HG03095 (cell line): Measurements from ENCODE around the gene C19orf85.
"Not testable (repeated sequence)": the region's sequence is repeated elsewhere in the genome, so short reads cannot be mapped to it uniquely, and the experiment has no call there.

ENCODE experiments used
- ATAC-seq: cut with Tn5 transposase; IDR thresholded peaks from one replicate; pipeline ENCODE4 v1.9.1; 2021; ENCODE audit warnings: moderate library complexity; ENCODE audit not compliant: unreplicated experiment

Gene C19orf85

DNA sequence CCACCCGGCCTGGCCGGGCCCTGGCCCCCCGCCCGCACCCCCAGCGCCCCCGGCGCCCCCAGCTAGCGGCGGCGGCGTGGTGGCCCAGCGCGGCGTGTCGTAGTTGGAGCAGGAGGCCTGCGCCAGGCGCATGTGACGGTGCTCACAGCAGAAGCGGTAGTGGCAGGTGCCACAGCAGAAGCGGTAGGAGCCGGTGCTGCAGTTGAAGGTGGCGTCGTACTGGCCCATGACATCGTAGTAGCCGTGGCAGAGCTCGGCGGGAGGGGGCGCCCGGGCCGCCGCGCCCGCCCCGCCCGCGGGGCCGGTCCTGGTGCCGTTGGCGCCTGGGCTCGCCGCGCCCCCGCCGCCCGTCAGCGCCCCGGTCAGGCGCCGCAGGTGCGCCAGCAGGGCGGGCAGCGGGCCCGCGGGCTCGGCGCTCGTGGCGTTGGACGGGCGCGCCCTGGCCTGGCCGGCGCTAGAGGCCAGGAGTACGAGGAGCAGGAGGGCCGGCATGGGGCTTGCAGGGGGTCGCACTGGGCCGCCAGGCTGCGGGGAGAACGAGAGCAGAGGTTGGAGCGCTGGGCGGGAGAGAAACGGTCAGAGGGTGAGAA, 22.1 kb downstream of the C19orf85 start:
- ATAC-seq, result no peak

- no peak for ATAC-seq
Observed at GRCh38 chr19:55441692-55442321, 22.7 kb downstream of the C19orf85 start.

DNA sequence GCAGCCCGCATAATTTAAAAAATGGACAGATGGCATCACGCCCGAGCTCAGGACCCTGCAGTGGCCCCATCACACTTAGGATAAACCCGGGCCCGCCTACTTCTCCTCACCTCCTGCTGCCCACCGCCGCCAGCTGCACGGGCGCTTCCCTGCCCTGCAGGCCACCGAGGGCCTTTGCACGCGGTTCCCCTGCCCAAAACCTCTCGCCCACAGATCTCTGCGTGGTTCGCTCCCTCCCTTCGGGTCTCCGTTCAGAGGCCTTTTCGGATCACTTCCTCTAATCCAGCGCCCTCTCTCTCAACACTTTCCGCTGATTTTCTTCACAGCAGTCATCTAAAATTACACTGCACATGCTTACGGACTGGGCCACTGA, 23.2 kb downstream of the C19orf85 start:
- ATAC-seq, result no peak

- ATAC-seq, result no peak
Observed at GRCh38 chr19:55440411-55441105, 24.0 kb downstream of the C19orf85 start.

DNA sequence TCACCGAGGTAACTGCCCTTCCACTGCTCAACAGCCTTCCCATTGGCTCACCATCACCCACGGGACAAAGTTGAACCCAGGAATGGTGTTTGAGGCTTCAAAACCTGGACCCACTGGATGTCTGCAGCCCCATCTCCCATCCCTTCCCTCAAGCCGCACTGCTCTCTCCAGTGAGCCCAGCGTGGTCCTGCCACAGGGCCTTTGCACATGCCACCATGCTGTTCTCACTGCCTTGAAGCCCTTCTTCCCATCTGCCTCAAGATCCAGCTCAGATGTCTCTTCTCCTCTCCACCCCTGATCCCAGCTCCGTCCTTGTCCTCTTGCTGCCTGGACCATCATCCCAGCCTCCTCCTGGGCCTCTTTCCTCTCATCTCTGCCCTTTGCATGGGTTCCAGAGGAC, 25.5 kb downstream of the C19orf85 start:
- ATAC-seq, result no peak

DNA sequence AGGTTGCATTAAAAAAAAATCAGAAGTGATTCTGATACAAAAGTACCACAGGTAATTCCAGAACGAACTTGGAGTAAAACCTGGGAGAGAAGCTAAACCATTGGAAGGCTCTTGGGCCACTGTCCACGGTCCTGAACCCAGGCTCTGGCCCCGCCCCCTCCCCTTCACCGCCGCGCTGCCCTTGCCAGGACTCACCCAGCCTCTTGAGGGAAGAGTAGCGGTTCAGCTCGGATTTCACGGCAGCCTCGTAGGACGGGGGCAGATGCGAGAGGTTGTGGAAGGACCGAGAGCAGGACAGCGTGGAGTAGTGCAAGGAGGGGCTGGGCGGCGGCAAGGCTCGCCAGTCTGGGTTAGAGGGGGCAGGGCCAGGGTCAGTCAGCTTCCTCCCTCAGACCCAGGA, 27.1 kb downstream of the C19orf85 start:
- no peak for ATAC-seq

GRCh38 chr19:55436847-55437246, 27.7 kb downstream of the C19orf85 start:
- ATAC-seq, result no peak

DNA sequence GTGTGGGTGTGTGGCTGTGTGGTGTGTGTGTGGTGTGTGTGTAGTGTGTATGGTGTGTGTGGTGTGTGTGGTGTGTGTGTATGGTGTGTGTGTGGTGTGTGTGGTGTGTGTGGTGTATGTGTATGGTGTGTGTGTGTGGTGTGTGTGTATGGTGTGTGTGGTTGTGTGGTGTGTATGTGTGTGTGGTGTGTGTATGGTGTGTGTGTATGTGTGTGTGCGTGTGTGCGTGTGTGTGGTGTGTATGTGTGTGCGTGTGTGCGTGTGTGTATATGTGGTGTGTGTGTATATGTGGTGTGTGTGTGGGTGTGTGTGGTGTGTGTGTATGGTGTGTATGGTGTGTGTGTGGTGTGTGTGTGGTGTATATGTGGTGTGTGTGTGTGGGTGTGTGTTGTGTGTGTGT, 29.5 kb downstream of the C19orf85 start:
- ATAC-seq, result no peak

DNA sequence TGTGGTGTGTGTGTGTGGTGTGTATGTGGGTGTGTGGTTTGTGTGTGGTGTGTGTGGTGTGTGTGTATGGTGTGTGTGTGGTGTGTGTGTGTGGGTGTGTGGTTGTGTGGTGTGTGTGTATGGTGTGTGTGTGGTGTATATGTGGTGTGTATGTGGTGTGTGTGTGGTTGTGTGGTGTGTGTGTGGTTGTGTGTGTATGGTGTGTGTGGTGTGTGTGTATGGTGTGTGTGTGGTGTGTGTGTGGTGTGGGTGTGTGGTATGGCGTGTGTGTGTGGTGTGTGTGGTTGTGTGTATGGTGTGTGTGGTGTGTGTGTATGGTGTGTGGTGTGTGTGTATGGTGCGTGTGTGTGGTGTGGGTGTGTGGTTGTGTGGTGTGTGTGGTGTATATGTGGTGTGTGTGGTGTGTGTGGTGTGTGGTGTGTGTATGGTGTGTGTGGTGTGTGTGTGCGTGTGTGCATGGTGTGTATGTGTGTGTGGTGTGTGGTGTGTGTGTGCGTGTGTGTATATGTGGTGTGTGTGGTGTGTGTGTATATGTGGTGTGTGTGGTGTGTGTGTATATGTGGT, 30.1 kb downstream of the C19orf85 start:
- no peak for ATAC-seq

DNA sequence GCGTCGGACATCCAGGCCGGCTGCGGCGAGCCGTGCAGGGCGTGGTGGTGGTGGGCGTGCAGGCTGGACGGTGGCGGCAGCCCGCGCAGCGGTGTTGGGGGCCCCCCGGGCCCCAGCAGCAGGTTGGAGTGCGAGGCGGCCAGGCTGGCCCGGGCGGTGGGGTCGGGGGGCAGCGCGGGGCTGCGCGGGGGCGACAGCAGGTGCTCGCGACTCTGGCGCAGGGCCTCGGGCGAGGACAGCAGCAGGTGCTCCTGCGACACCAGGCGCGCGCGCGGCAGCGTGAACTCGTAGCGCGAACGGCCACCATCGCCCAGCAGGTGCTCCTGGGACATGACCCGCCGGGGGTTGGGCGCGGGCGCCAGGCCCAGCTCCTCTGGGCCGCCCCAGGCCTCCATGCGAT, 31.3 kb downstream of the C19orf85 start:
- ATAC-seq, result no peak

- no peak for ATAC-seq
Observed at GRCh38 chr19:55432241-55432959, 32.2 kb downstream of the C19orf85 start.

GRCh38 chr19:55431183-55431582, 33.4 kb downstream of the C19orf85 start:
- no peak for ATAC-seq

- ATAC-seq, result no peak
Observed at GRCh38 chr19:55426042-55426441, 38.5 kb downstream of the C19orf85 start.

- ATAC-seq, result no peak
Observed at GRCh38 chr19:55424518-55424917, 40.0 kb downstream of the C19orf85 start.

DNA sequence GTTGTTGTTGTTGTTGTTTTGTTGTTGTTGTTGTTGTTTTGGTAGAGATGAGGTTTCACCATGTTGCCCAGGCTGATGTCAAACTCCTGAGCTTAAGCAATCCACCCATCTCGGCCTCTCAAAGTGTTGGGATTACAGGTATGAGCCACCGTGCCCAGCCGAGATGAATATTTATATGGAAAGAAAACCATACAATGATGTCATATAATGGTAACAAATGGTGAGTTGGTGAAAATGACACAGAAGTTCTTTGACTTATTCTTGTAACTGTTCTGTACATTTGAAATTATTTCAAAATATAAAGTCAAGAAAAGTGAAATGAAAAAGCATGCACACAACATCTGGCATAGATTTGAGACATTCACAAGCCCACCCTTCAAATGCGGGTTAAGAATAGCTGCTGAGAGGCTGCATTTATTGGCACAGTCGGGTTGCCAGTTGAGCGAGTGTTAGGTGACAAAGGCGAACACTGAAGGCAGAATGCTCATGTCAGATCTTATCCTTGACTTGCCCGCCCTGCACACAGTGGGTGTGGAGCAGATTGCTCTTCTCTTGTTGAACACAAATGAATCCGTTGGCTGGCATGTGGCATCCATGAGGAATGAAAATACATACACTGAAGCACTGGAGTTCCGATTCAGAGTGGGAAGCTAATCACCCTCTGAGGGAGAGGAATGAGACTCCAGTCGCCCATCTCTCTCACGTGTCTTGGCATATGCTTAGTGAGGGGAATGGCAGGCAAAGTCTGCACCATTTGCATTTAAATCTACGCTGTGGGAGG, 41.1 kb downstream of the C19orf85 start:
- ATAC-seq, result no peak

- ATAC-seq, result not testable (repeated sequence)
Observed at GRCh38 chr19:55421281-55421680, 43.3 kb downstream of the C19orf85 start.

DNA sequence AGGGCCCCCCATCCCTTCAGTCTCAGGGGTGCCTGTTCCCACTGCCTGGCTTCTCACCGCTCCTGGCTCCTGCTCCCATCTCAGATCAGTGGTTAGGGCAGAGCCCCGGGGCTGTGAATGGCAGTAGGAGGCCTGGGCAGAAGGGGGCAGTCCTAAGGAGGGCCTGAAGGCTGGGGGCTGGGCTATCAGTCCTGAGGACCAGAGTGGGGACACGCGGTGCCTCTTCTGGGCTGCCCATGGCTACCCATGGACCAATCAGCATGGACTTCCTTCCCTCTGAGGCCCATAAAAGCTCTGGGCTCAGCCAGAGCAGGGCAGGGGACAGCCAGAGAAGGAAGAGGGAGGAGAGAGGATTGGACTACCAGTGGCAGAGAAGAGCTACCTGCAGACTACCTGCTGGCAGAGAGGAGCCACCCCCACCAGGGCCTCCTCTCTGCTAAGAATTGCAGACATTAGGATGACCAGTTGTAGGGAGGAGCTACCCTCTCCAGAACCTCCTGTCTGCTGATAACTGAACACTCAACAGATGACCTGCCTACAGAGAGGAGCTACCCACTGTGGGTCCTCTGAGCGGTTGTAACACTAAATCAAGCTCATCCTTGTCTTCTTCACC, 44.8 kb downstream of the C19orf85 start:
- no peak for ATAC-seq

DNA sequence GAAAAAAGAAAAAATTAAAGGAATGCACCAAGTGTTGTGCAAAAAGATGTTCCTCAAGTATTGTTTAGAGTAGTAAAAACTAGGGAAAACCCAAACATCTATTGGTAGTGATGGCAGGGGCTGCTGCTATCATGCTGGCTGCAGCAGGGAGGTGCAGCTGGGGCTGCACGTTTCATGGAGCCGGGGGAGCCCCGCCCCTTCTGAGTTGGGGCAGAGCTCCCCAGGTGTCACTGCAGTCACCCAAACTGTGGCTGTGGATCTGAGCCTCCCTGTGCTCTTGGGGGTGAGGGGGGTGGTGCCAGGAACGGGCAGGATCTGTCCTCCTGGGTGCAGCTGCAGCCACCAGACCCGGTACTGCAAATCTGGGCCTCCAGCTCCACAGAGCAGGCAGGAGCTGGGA, 45.4 kb downstream of the C19orf85 start:
- no peak for ATAC-seq

- ATAC-seq, result no peak
Observed at GRCh38 chr19:55418185-55418584, 46.4 kb downstream of the C19orf85 start.
